ENCODE results near the gene NRL.

NRL gene

DNA sequence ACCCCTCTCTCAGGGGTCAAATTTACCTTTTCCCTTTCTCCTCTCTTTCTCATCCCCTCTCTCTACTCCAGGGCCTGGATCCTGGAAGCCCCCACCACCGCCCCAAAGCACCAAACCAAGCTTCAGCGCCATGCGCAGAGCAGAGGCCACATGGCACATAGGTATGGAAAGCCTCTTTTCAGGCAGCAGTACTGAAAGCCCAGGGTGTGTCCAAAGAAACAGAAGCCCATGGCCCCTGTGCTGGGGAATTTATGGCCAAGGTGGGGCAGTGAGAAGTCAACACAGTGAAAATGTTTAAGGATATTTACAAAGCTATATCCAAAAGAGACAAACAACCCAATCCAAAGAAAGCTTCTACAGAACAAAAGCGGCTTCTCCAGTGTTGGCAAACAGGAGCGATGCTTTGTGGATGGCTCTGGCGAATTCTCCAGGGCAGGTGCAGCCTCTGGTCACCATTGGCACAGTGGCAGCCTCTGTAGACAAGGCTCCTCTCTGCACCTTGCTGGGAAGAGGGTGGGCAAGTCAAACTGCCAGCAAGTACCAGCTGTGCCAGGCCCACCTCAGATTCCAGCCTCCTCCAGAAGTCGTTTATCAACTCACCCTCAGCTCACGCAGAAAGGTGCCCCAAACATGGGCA, 48.1 kb downstream of the NRL start:
- TF ChIP-seq, protein P1, sequence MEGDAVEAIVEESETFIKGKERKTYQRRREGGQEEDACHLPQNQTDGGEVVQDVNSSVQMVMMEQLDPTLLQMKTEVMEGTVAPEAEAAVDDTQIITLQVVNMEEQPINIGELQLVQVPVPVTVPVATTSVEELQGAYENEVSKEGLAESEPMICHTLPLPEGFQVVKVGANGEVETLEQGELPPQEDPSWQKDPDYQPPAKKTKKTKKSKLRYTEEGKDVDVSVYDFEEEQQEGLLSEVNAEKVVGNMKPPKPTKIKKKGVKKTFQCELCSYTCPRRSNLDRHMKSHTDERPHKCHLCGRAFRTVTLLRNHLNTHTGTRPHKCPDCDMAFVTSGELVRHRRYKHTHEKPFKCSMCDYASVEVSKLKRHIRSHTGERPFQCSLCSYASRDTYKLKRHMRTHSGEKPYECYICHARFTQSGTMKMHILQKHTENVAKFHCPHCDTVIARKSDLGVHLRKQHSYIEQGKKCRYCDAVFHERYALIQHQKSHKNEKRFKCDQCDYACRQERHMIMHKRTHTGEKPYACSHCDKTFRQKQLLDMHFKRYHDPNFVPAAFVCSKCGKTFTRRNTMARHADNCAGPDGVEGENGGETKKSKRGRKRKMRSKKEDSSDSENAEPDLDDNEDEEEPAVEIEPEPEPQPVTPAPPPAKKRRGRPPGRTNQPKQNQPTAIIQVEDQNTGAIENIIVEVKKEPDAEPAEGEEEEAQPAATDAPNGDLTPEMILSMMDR (conservative IDR thresholded peaks at IDR 0.05; ENCODE audit: low read depth), result no peak
- no peak for DNase-seq (ENCODE audit: low spot score)
- CTCF ChIA-PET, result interaction anchor here (1.1 kb wide), 1 partner anchor 24 kb away, joined by 3 read pairs; no protein-coding TSS in a partner anchor
- H3K27ac ChIP-seq, result no peak overlapping the region
- POLR2A ChIA-PET (ENCODE audit: low non-redundant PET), result no interaction called here

DNA sequence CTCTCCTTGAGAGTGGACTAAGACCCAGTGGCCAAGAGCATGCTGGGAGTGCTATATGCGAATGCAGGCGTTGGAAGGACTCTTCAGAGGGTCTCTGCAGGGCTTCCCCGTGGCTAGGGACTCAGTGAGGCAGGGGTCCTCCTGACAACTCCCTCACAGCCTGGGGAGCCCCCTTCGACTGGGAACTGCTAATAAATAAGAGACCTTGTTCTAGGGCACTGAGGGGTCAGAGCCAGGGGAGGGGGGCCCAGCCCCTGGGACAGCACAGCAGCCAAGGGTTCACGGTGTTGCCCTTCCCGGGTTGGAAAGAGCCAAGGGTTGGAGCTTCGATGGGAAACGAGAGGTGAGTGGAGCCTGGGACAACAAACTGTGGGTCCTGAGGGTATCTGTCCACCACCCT, 49.3 kb downstream of the NRL start:
- TF ChIP-seq, protein P1 (conservative IDR thresholded peaks at IDR 0.05; ENCODE audit: low read depth), result no peak
- no peak for DNase-seq (ENCODE audit: low spot score)
- ChIA-PET POLR2A (ENCODE audit: low non-redundant PET) (no interaction called here), CTCF (interaction anchor here (0.5 to 0.9 kb wide), 2 partner anchors 235 to 243 kb away, joined by 3 to 4 read pairs; partner anchors contain the start of gene CIDEB)
- no peak overlapping the region for H3K27ac ChIP-seq

DNA sequence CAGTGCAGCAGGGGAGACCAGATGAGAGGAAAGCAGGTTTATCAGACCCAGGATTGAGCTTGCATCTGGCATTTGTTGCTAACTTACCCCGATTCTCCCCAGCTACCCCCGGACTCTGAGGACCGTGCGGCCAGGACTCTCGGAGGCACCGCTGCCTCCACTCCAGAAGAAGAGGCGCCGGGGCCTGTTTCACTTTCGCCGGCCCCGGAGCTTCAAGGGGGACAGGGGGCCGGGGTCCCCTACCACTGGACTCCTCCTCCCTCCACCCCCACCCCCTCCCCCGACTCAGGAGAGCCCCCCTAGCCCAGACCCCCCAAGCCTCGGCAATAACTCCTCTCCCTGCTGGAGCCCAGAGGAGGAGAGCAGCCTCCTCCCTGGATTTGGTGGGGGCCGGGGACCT, 49.9 kb downstream of the NRL start:
- TF ChIP-seq, protein P1 (conservative IDR thresholded peaks at IDR 0.05; ENCODE audit: low read depth), result no peak
- no peak overlapping the region for H3K27ac ChIP-seq
- DNase-seq (ENCODE audit: low spot score), result no peak
- CTCF ChIA-PET, result interaction anchor here (0.5 to 0.9 kb wide), 2 partner anchors 243 to 458 kb away, joined by 3 to 4 read pairs; partner anchors contain the start of gene CIDEB
- POLR2A ChIA-PET (ENCODE audit: low non-redundant PET), result no interaction called here

DNA sequence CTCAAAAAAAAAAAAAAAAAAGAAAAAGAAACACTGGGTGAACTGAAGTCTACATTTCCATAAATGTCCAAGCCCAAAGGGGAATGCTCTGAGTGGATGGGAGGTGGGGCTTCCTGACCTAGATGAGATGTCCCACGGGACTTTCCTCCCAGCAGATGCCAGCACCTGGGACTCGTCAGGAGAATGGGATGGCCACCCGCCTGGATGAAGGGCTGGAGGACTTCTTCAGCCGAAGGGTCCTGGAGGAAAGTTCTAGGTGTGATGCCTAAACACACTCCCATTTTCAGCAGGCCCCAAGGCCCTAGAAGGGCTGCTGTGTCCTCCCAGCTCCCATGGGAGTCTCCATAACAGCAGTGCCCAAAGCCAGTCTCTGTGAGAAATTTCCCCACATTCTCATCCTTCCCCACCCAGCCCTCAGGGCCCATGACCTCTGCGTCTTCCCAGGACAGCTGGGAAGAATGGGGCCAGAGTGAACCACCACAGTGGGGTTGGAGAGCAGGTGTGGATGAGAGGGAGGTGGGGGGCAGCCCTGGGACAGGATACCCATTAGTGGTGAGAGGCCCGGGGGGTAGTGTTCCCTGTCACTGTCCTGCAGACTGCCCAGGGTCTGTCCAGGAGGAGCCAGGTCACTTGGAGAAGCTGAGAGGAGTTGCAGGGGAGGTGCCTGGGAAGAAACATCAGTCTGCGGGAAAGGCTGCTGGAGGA, 50.5 kb downstream of the NRL start:
- CTCF ChIA-PET, result interaction anchor here (0.5 kb wide), 1 partner anchor 457 kb away, joined by 3 read pairs; no protein-coding TSS in a partner anchor
- POLR2A ChIA-PET (ENCODE audit: low non-redundant PET), result no interaction called here
- no peak for DNase-seq (ENCODE audit: low spot score)

DNA sequence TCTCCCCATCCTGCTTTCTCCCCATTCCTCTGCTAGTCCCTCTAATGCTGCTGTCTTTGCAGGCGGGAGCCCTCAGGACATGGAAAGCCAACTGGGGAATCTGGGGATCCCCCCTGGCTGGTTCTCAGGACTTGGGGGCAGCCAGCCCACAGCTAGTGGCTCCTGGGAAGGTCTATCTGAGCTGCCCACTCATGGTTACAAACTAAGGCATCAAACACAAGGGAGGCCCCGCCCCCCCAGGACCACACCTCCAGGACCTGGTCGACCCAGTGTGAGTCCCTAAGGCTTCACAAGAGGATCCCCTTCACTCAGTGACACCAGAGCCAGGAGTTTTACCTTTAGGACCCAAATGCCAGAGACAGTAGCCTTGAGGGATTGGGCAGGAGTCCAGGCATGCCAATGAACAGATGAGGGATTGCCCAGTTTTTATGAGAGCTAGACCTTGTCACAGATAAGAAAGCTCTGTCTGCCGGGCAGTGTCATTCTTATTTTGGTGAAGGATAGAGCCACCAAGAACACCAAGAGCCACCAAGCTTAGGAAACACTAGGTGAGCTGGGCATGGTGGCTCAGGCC, 51.4 kb downstream of the NRL start:
- POLR2A ChIA-PET (ENCODE audit: low non-redundant PET), result no interaction called here
- DNase-seq (ENCODE audit: low spot score), result no peak
- TF ChIP-seq, protein P1 (conservative IDR thresholded peaks at IDR 0.05; ENCODE audit: low read depth), result no peak
- no peak overlapping the region for H3K27ac ChIP-seq
- CTCF ChIA-PET, result no interaction called here

More for the DNA sequence above, 50.5 kb downstream of the NRL start:
- no peak overlapping the region for H3K27ac ChIP-seq
- TF ChIP-seq, protein P1 (conservative IDR thresholded peaks at IDR 0.05; ENCODE audit: low read depth), result no peak

DNA sequence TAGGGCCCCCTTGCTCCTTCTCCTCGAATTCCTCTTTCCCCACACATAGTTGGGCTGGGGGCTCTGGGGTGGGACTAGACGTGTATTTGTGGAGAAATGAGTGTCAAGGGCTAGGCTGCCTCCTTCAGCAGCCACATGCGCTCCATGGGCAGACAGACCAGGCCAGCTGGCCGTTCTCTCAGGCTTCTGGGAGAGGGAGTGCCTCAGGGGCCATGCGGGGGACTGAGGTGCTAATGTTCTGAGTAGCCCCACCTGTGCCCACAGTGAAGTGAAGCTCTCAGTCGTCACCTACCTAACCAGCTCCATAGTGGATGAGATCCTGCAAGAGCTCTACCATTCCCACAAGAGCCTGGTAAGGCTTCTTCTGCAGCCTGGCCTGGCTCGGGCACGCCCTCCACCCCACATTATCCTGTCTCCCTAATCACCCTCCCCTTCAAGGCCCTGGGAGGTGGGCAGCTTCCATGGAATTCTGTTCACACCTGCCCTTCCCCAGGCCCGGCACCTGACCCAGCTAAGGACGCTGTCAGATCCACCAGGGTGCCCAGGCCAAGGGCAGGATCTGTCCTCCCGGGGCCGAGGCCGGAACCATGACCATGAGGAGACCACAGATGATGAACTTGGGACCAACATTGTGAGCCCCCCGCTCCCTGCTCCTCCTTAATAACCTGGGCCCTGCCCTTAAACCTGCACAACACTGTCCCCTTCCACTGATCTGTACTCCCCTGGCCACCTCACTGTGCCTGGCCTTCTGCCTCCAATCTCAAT, 52.4 kb downstream of the NRL start:
- CTCF ChIA-PET, result interaction anchor here (0.8 to 1.4 kb wide), 2 partner anchors 11 to 28 kb away, joined by 3 to 4 read pairs; partner anchors contain the start of gene CARMIL3
- POLR2A ChIA-PET (ENCODE audit: low non-redundant PET), result no interaction called here
- no peak overlapping the region for H3K27ac ChIP-seq
- TF ChIP-seq, protein P1 (conservative IDR thresholded peaks at IDR 0.05; ENCODE audit: low read depth), result no peak
- DNase-seq (ENCODE audit: low spot score), result no peak
